Esophagus squamous epithelium (tissue), 5 donors: Measurements from ENCODE around the gene ZNF594. TPM values are rescaled to one million over a fixed set of nuclear protein-coding genes. Genes with fewer than 3 reads are reported as not detected.
"Not testable (repeated sequence)": the region's sequence is repeated elsewhere in the genome, so short reads cannot be mapped to it uniquely, and the experiment has no call there.

Experiments used
- DNase-seq: peaks from one replicate; lab custom pipeline; 2025; lab: John Stamatoyannopoulos, UW
- H3K27ac ChIP-seq, 4 donors: fragments of 200-600 bp; sonication (generic); one replicate each; pipeline ENCODE4 v1.5.1; 2016 to 2019; ENCODE audit warnings: mild to moderate bottlenecking in 1 of 4
- H3K27me3 ChIP-seq, 4 donors: fragments of 200-600 bp; sonication (generic); 1 replicate in 3 of 4; 2 replicates in 1 of 4; pipeline versions ENCODE4 v1.5.1 to v1.6.0; 2017 to 2021; ENCODE audit warnings: antibody characterized with exemption in 1 of 4
- H3K36me3 ChIP-seq, 3 donors: fragments of 200-600 bp; sonication (generic); one replicate each; pipeline ENCODE4 v1.5.1; 2016 to 2019
- H3K4me1 ChIP-seq, 3 donors: fragments of 200-600 bp; sonication (generic); one replicate each; pipeline ENCODE4 v1.5.1; 2017 to 2019
- H3K4me3 ChIP-seq, 4 donors: fragments of 200-600 bp; sonication (generic); 1 replicate in 3 of 4; 2 replicates in 1 of 4; pipeline ENCODE4 v1.5.1; 2016 to 2019; ENCODE audit warnings: mild to moderate bottlenecking in 2 of 4, moderate library complexity in 1 of 4
- H3K9me3 ChIP-seq, 3 donors: fragments of 200-600 bp; sonication (generic); one replicate each; pipeline ENCODE4 v1.5.1; 2016 to 2019
- CTCF ChIP-seq, 6 experiments: fragments of 450-650 bp in 4 of 6; fragments of 200-600 bp in 2 of 6; sonication (generic) in 2 of 6; IDR thresholded peaks; one replicate each; pipeline ENCODE4 v1.5.1; 2016 to 2019; ENCODE audit warnings: antibody characterized with exemption in 6 of 6, mild to moderate bottlenecking in 4 of 6, moderate library complexity in 4 of 6
- POLR2A ChIP-seq, 4 donors: fragments of 450-650 bp; IDR thresholded peaks; one replicate each; pipeline ENCODE4 v1.6.1; 2017; ENCODE audit warnings: antibody characterized with exemption in 4 of 4, mild to moderate bottlenecking in 4 of 4, moderate library complexity in 3 of 4
- WGBS, 2 donors: methylation state at CpG; one replicate each; pipeline ENCODE4 v1.1.5; 2018; 5-methylcytosine and 5-hydroxymethylcytosine counted together
- intact Hi-C: fragments of 100-400 bp; cut with DNase I; formaldehyde crosslinking; loops from one replicate; pipeline ENCODE4 v1.15.0; 2022
- total RNA-seq, 4 donors: library from RNA; depleted of rRNA; stranded (reverse); fragments of >200 nt; gene quantifications; one replicate each; pipeline ENCODE4 v1.1.0, GENCODE V29; 2016
- donor health status: DM: yes; HTN: yes; CAD: no.

The ZNF594 gene
- total RNA-seq, 4 donors from 2014 or later = 2.0 to 13.4 (median 5.1) TPM

- TF ChIP-seq POLR2A (IDR thresholded peaks at IDR 0.05) (no peak), CTCF (IDR thresholded peaks at IDR 0.05) (no peak)
- Histone ChIP-seq H3K27me3 (no peaks in the 10 kb centered on the region), H3K27ac (no peak overlapping the region), H3K4me1 (no peaks in the 10 kb centered on the region), H3K36me3 (peaks cover 0 to 57% (median 4%) of the 10 kb centered on the region in 3 donors), H3K9me3 (no peaks in the 10 kb centered on the region), H3K4me3 (no peak overlapping the region)
- WGBS, 2 donors = 79 to 80% methylated on average over 5 of the region's 5 CpGs
- intact Hi-C loops = no loop called here
- DNase-seq = no peak
These were observed 28.4 kb upstream of the ZNF594 start for GRCh38 chr17:5220074-5220473.

- DNase-seq = no peak
- Histone ChIP-seq H3K4me1 (no peaks in the 10 kb centered on the region), H3K4me3 (no peak overlapping the region), H3K27ac (no peak overlapping the region), H3K27me3 (no peaks in the 10 kb centered on the region), H3K9me3 (no peaks in the 10 kb centered on the region), H3K36me3 (peaks cover 0 to 58% (median 4%) of the 10 kb centered on the region in 3 donors)
- 96 to 97% methylated on average over 6 of the region's 6 CpGs for WGBS, 2 donors
- intact Hi-C loops = no loop called here
- no peak for TF ChIP-seq POLR2A (IDR thresholded peaks at IDR 0.05)
- TF ChIP-seq CTCF (IDR thresholded peaks at IDR 0.05) = no peak
These were observed 27.9 kb upstream of the ZNF594 start for GRCh38 chr17:5219536-5219935.

GRCh38 chr17:5217562-5217961, 25.9 kb upstream of the ZNF594 start:
- H3K9me3 ChIP-seq, H3K4me1 ChIP-seq, intact Hi-C loops, H3K27ac ChIP-seq, H3K27me3 ChIP-seq, DNase-seq, H3K4me3 ChIP-seq: not testable (repeated sequence)
- H3K36me3 ChIP-seq = peaks cover 0 to 39% (median 4%) of the 10 kb centered on the region in 3 donors
- WGBS, 2 donors = 96 to 97% methylated on average over 2 to 3 of the region's 5 CpGs

- Histone ChIP-seq H3K4me3 (no peak overlapping the region), H3K27me3 (no peaks in the 10 kb centered on the region), H3K27ac (no peak overlapping the region), H3K9me3 (no peaks in the 10 kb centered on the region), H3K36me3 (peaks cover 0 to 33% (median 4%) of the 10 kb centered on the region in 3 donors), H3K4me1 (no peaks in the 10 kb centered on the region)
- intact Hi-C loops = no loop called here
- DNase-seq = no peak
- TF ChIP-seq POLR2A (IDR thresholded peaks at IDR 0.05) (no peak), CTCF (IDR thresholded peaks at IDR 0.05) (no peak)
- WGBS, 2 donors = 74 to 91% methylated on average over 7 of the region's 7 CpGs
These were observed 19.8 kb upstream of the ZNF594 start for GRCh38 chr17:5211458-5211857.

GRCh38 chr17:5210614-5211252, 19.1 kb upstream of the ZNF594 start:
- Histone ChIP-seq H3K27me3 (no peaks in the 10 kb centered on the region), H3K4me3 (no peak overlapping the region), H3K27ac (peak overlapping the region in 2 of 4 donors; percentile 6 to 29), H3K4me1 (no peaks in the 10 kb centered on the region), H3K36me3 (peaks cover 0 to 26% (median 2%) of the 10 kb centered on the region in 3 donors), H3K9me3 (no peaks in the 10 kb centered on the region)
- intact Hi-C loops = no loop called here
- DNase-seq = no peak
- 79 to 96% methylated on average over 8 of the region's 8 CpGs for WGBS, 2 donors
- TF ChIP-seq CTCF (IDR thresholded peaks at IDR 0.05) = no peak
- no peak for TF ChIP-seq POLR2A (IDR thresholded peaks at IDR 0.05)
